Activated CD8-positive, alpha-beta memory T cell treated with anti-CD3 and anti-CD28 coated beads, Interleukin-2, amount 50 U/mL, for 1 hour (primary cell): Measurements from ENCODE around the gene FRMPD2.
"Not testable (repeated sequence)": the region's sequence is repeated elsewhere in the genome, so short reads cannot be mapped to it uniquely, and the experiment has no call there.

Experiments used
- DNase-seq: peaks from one replicate; pipeline ENCODE4 v3.0.0-alpha.2; 2020; ENCODE audit errors: extremely low read depth

Gene FRMPD2

GRCh38 chr10:48233559-48234005, 40.9 kb downstream of the FRMPD2 start:
- no peak for DNase-seq

- no peak for DNase-seq
These were observed 41.6 kb downstream of the FRMPD2 start for GRCh38 chr10:48232717-48233447.

GRCh38 chr10:48231699-48232315, 42.7 kb downstream of the FRMPD2 start:
- DNase-seq = no peak

GRCh38 chr10:48231178-48231577, 43.3 kb downstream of the FRMPD2 start:
- DNase-seq = no peak

GRCh38 chr10:48227213-48227612, 47.3 kb downstream of the FRMPD2 start:
- DNase-seq = no peak

GRCh38 chr10:48224979-48225560, 49.4 kb downstream of the FRMPD2 start:
- DNase-seq = no peak

- no peak for DNase-seq
These were observed 50.2 kb downstream of the FRMPD2 start for GRCh38 chr10:48224296-48224695.

- no peak for DNase-seq
These were observed 52.7 kb downstream of the FRMPD2 start for GRCh38 chr10:48221814-48222213.

GRCh38 chr10:48221031-48221430, 53.5 kb downstream of the FRMPD2 start:
- DNase-seq = not testable (repeated sequence)

- no peak for DNase-seq
These were observed 55.3 kb downstream of the FRMPD2 start for GRCh38 chr10:48219194-48219593.

- DNase-seq = no peak
These were observed 57.8 kb downstream of the FRMPD2 start for GRCh38 chr10:48216744-48217143.

- no peak for DNase-seq
These were observed 58.3 kb downstream of the FRMPD2 start for GRCh38 chr10:48216204-48216505.

GRCh38 chr10:48215486-48216203, 58.9 kb downstream of the FRMPD2 start:
- DNase-seq = no peak

GRCh38 chr10:48214716-48215485, 59.6 kb downstream of the FRMPD2 start:
- no peak for DNase-seq

- no peak for DNase-seq
These were observed 61.4 kb downstream of the FRMPD2 start for GRCh38 chr10:48213047-48213446.

- DNase-seq = no peak
These were observed 62.7 kb downstream of the FRMPD2 start for GRCh38 chr10:48211777-48212176.

GRCh38 chr10:48210966-48211365, 63.5 kb downstream of the FRMPD2 start:
- no peak for DNase-seq

- no peak for DNase-seq
These were observed 64.1 kb downstream of the FRMPD2 start for GRCh38 chr10:48210391-48210790.

- no peak for DNase-seq
These were observed 65.3 kb downstream of the FRMPD2 start for GRCh38 chr10:48209241-48209640.

GRCh38 chr10:48207853-48208252, 66.6 kb downstream of the FRMPD2 start:
- no peak for DNase-seq

- no peak for DNase-seq
These were observed 67.8 kb downstream of the FRMPD2 start for GRCh38 chr10:48206482-48207250.
